ENCODE measurements around the gene PDC.
"Not testable (repeated sequence)": the region's sequence is repeated elsewhere in the genome, so short reads cannot be mapped to it uniquely, and the experiment has no call there.

Gene PDC

GRCh38 chr1:186482661-186483255 lies 21.8 kb upstream of the PDC start:
- TF ChIP-seq ZNF274 (IDR thresholded peaks at IDR 0.05; ENCODE audit: low read depth, low read length): no peak
- H3K4me3 ChIP-seq (ENCODE audit: low read length): no peak overlapping the region

- no peak for TF ChIP-seq ZNF274 (IDR thresholded peaks at IDR 0.05; ENCODE audit: low read depth, low read length)
Measured at GRCh38 chr1:186481303-186481888, 20.5 kb upstream of the PDC start.

GRCh38 chr1:186479162-186479561 lies 18.2 kb upstream of the PDC start:
- TF ChIP-seq ZNF274 (IDR thresholded peaks at IDR 0.05; ENCODE audit: low read depth, low read length): no peak

More at GRCh38 chr1:186481303-186481888, 20.5 kb upstream of the PDC start:
- no peak overlapping the region for H3K4me3 ChIP-seq (ENCODE audit: low read length)

GRCh38 chr1:186476264-186477040 lies 15.5 kb upstream of the PDC start:
- TF ChIP-seq ZNF274 (IDR thresholded peaks at IDR 0.05; ENCODE audit: low read depth, low read length): no peak
- H3K4me3 ChIP-seq (ENCODE audit: low read length): no peak overlapping the region

More at GRCh38 chr1:186479162-186479561, 18.2 kb upstream of the PDC start:
- H3K4me3 ChIP-seq (ENCODE audit: low read length): no peak overlapping the region

GRCh38 chr1:186474208-186474607 lies 13.3 kb upstream of the PDC start:
- no peak overlapping the region for H3K4me3 ChIP-seq (ENCODE audit: low read length)
- no peak for TF ChIP-seq ZNF274 (IDR thresholded peaks at IDR 0.05; ENCODE audit: low read depth, low read length)

GRCh38 chr1:186473047-186473446 lies 12.1 kb upstream of the PDC start:
- no peak for TF ChIP-seq ZNF274 (IDR thresholded peaks at IDR 0.05; ENCODE audit: low read depth, low read length)

GRCh38 chr1:186465946-186466345 lies 5.0 kb upstream of the PDC start:
- no peak for TF ChIP-seq ZNF274 (IDR thresholded peaks at IDR 0.05; ENCODE audit: low read depth, low read length)
- H3K4me3 ChIP-seq (ENCODE audit: low read length): no peak overlapping the region

More at GRCh38 chr1:186473047-186473446, 12.1 kb upstream of the PDC start:
- H3K4me3 ChIP-seq (ENCODE audit: low read length): no peak overlapping the region

GRCh38 chr1:186465491-186465890 lies 4.6 kb upstream of the PDC start:
- not testable (repeated sequence) for H3K4me3 ChIP-seq (ENCODE audit: low read length)

- TF ChIP-seq ZNF274 (IDR thresholded peaks at IDR 0.05; ENCODE audit: low read depth, low read length): no peak
- H3K4me3 ChIP-seq (ENCODE audit: low read length): no peak overlapping the region
Measured at GRCh38 chr1:186463926-186464325, 3.0 kb upstream of the PDC start.

- no peak for TF ChIP-seq ZNF274 (IDR thresholded peaks at IDR 0.05; ENCODE audit: low read depth, low read length)
Measured at GRCh38 chr1:186463511-186463910, 2.6 kb upstream of the PDC start.

GRCh38 chr1:186459161-186459560 lies 1.8 kb downstream of the PDC start:
- not testable (repeated sequence) for H3K4me3 ChIP-seq (ENCODE audit: low read length)

More at GRCh38 chr1:186463511-186463910, 2.6 kb upstream of the PDC start:
- no peak overlapping the region for H3K4me3 ChIP-seq (ENCODE audit: low read length)

GRCh38 chr1:186456729-186457255 lies 4.1 kb downstream of the PDC start:
- TF ChIP-seq ZNF274 (IDR thresholded peaks at IDR 0.05; ENCODE audit: low read depth, low read length): no peak

GRCh38 chr1:186454981-186455380 lies 5.9 kb downstream of the PDC start:
- no peak for TF ChIP-seq ZNF274 (IDR thresholded peaks at IDR 0.05; ENCODE audit: low read depth, low read length)
- no peak overlapping the region for H3K4me3 ChIP-seq (ENCODE audit: low read length)

More at GRCh38 chr1:186456729-186457255, 4.1 kb downstream of the PDC start:
- no peak overlapping the region for H3K4me3 ChIP-seq (ENCODE audit: low read length)

- H3K4me3 ChIP-seq (ENCODE audit: low read length): no peak overlapping the region
- no peak for TF ChIP-seq ZNF274 (IDR thresholded peaks at IDR 0.05; ENCODE audit: low read depth, low read length)
Measured at GRCh38 chr1:186446152-186446551, 14.8 kb downstream of the PDC start.

GRCh38 chr1:186443638-186444037 lies 17.3 kb downstream of the PDC start:
- no peak for TF ChIP-seq ZNF274 (IDR thresholded peaks at IDR 0.05; ENCODE audit: low read depth, low read length)
- no peak overlapping the region for H3K4me3 ChIP-seq (ENCODE audit: low read length)
